ENCODE data around the gene SERINC1. TPM values are rescaled to one million over a fixed set of nuclear protein-coding genes. Genes with fewer than 3 reads are reported as not detected.

The SERINC1 gene
- total RNA-seq, 4 donors from 2014 or later: 260 to 432 (median 345) TPM

DNA sequence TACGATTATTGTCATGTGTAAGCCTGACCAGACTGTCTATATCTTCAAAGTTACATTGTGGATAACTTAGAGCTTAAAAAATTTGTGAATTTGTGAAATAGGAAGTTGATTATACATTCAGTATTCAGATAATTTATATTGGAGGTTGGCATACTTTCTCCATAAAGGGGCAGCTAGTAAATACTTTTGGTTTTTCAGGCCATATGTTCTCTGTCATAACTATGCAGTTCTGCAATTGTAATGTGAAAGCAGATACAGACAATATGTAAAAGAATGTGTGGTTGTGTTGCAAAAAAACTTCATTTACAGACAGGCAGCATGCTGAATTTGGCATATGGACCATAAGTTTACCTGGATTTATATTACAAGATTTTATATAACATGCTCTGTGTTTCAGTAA, 42.8 kb downstream of the SERINC1 start:
- ATAC-seq: no peak
- Histone ChIP-seq H3K4me1 (no peaks in the 10 kb centered on the region), H3K27me3 (no peaks in the 10 kb centered on the region), H3K4me3 (no peak overlapping the region), H3K27ac (no peak overlapping the region), H3K9me3 (no peaks in the 10 kb centered on the region), H3K36me3 (peaks cover 2 to 68% of the 10 kb centered on the region in 2 donors)
- WGBS, 2 donors (ENCODE audit: low coverage in 1 of 2): 74 to 75% methylated on average over 1 of the region's 1 CpG
- TF ChIP-seq EP300 (IDR thresholded peaks at IDR 0.05) (no peak), POLR2A (IDR thresholded peaks at IDR 0.05) (no peak), POLR2AphosphoS5 (IDR thresholded peaks at IDR 0.05) (no peak)
- TF ChIP-seq, protein P1, sequence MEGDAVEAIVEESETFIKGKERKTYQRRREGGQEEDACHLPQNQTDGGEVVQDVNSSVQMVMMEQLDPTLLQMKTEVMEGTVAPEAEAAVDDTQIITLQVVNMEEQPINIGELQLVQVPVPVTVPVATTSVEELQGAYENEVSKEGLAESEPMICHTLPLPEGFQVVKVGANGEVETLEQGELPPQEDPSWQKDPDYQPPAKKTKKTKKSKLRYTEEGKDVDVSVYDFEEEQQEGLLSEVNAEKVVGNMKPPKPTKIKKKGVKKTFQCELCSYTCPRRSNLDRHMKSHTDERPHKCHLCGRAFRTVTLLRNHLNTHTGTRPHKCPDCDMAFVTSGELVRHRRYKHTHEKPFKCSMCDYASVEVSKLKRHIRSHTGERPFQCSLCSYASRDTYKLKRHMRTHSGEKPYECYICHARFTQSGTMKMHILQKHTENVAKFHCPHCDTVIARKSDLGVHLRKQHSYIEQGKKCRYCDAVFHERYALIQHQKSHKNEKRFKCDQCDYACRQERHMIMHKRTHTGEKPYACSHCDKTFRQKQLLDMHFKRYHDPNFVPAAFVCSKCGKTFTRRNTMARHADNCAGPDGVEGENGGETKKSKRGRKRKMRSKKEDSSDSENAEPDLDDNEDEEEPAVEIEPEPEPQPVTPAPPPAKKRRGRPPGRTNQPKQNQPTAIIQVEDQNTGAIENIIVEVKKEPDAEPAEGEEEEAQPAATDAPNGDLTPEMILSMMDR (IDR thresholded peaks at IDR 0.05): no peak

DNA sequence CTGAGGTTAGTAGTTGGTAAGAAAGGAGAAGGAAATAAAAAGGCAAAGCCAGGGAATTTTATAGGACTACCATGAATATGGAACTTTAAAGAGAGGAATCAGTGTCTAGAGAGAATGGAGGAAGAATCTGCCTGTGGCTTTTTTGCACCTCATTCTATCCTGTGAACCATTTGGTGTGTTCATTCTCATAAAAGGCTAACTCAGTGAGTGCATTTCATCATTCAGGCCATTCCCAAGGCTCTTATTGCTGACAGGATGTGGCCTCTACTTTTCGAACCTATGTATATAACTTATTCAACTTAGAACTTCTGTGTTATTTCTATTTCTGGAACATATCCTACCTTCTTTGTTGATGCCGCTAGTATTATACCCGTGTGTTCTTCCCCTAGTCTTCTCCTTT, 45.0 kb downstream of the SERINC1 start:
- Histone ChIP-seq H3K27me3 (no peaks in the 10 kb centered on the region), H3K4me3 (no peak overlapping the region), H3K27ac (no peak overlapping the region), H3K9me3 (no peaks in the 10 kb centered on the region), H3K36me3 (peaks cover 0 to 70% of the 10 kb centered on the region in 2 donors), H3K4me1 (no peaks in the 10 kb centered on the region)
- 88 to 94% methylated on average over 3 of the region's 3 CpGs for WGBS, 2 donors (ENCODE audit: low coverage in 1 of 2)
- TF ChIP-seq POLR2AphosphoS5 (IDR thresholded peaks at IDR 0.05): no peak
- TF ChIP-seq, protein P1 (IDR thresholded peaks at IDR 0.05): no peak
- TF ChIP-seq EP300 (IDR thresholded peaks at IDR 0.05): no peak
- no peak for TF ChIP-seq POLR2A (IDR thresholded peaks at IDR 0.05)
- no peak for ATAC-seq

DNA sequence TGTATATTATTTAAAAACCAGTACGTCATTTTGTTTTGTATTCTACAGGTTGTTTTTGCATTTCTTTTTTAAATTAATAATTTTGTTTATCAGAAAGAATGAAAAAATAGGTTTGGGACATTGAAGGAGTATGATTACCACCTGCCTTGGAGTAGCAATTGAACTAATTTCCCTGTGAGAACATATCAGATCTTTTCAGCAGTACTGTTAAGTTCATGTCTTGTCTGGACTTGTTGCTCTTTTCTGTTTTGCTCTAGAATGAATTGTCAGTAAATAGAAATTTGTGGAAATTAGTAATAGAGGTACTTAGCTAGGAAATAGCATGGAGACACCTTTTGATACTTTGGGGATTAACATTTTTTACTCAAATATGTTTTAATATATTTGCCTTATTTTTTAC, 47.9 kb downstream of the SERINC1 start:
- H3K9me3 ChIP-seq: no peaks in the 10 kb centered on the region
- H3K4me3 ChIP-seq: no peak overlapping the region
- H3K4me1 ChIP-seq: no peaks in the 10 kb centered on the region
- ATAC-seq: no peak
- 67 to 100% methylated on average over 1 of the region's 1 CpG for WGBS, 2 donors (ENCODE audit: low coverage in 1 of 2)
- peaks cover 0 to 93% of the 10 kb centered on the region in 2 donors for H3K36me3 ChIP-seq
- TF ChIP-seq EP300 (IDR thresholded peaks at IDR 0.05): no peak
- TF ChIP-seq POLR2AphosphoS5 (IDR thresholded peaks at IDR 0.05): no peak
- TF ChIP-seq, protein P1 (IDR thresholded peaks at IDR 0.05): no peak
- no peak for TF ChIP-seq POLR2A (IDR thresholded peaks at IDR 0.05)
- no peaks in the 10 kb centered on the region for H3K27me3 ChIP-seq
- no peak overlapping the region for H3K27ac ChIP-seq

DNA sequence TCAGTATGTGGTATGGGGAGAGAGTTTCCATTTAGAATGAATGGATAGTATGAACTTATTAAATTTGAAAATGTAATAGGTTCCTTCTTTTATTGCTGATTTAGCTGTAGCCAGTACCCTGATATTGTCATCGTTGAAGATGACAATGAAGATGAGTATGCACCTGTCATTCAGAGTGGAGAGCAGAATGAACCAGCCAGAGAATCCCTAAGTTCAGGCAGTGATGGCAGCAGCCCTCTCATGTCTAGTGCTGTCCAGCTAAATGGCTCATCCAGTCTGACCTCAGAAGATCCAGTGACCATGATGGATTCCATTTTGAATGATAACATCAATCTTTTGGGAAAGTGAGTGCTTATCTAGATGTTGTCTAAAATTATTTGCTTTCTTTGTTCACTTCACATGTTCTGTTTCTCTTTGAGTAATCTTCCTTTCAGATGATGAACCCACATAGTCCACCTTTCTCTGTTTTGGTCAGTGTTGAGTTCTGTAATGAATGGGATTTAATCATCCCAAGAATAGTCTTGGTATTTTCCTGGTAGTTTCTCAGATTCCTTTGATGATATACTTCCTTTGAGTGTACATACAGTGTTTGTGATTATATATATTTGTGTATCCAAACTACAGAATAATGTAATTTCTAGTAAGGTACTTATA, 48.9 kb downstream of the SERINC1 start:
- ATAC-seq: no peak
- no peak for TF ChIP-seq POLR2AphosphoS5 (IDR thresholded peaks at IDR 0.05)
- TF ChIP-seq EP300 (IDR thresholded peaks at IDR 0.05): no peak
- no peak for TF ChIP-seq POLR2A (IDR thresholded peaks at IDR 0.05)
- TF ChIP-seq, protein P1 (IDR thresholded peaks at IDR 0.05): no peak
- no peaks in the 10 kb centered on the region for H3K4me1 ChIP-seq
- peaks cover 0 to 96% of the 10 kb centered on the region in 2 donors for H3K36me3 ChIP-seq
- H3K9me3 ChIP-seq: no peaks in the 10 kb centered on the region
- no peak overlapping the region for H3K4me3 ChIP-seq
- 92 to 100% methylated on average over 1 of the region's 1 CpG for WGBS, 2 donors (ENCODE audit: low coverage in 1 of 2)
- H3K27me3 ChIP-seq: no peaks in the 10 kb centered on the region
- H3K27ac ChIP-seq: no peak overlapping the region

DNA sequence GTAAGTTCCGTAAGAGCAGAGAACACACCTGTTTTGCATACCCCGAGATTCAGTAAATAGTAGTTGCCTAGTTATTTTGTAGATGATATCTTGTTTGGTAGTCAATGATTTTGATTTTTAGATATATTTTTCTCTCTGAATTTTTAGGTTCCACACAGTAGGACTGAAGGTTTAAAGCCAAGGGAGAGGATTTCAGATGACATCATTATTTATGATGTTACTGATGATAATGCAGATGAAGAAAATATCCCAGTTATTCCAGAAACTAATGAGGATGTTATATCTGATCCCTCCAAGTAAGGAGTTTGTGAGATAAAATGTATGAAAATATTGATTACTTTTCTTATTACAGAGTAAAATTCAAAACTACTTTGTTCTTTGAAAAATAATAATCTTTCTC, 49.6 kb downstream of the SERINC1 start:
- Histone ChIP-seq H3K9me3 (no peaks in the 10 kb centered on the region), H3K4me3 (no peak overlapping the region), H3K36me3 (peaks cover 0 to 89% of the 10 kb centered on the region in 2 donors), H3K27me3 (no peaks in the 10 kb centered on the region), H3K27ac (no peak overlapping the region), H3K4me1 (no peaks in the 10 kb centered on the region)
- WGBS, 2 donors (ENCODE audit: low coverage in 1 of 2): 87 to 95% methylated on average over 2 of the region's 2 CpGs
- TF ChIP-seq POLR2A (IDR thresholded peaks at IDR 0.05): no peak
- TF ChIP-seq, protein P1 (IDR thresholded peaks at IDR 0.05): no peak
- TF ChIP-seq POLR2AphosphoS5 (IDR thresholded peaks at IDR 0.05): no peak
- no peak for TF ChIP-seq EP300 (IDR thresholded peaks at IDR 0.05)
- ATAC-seq: no peak
